B cell (primary cell): Measurements from ENCODE around the gene IRF1. TPM values are rescaled to one million over a fixed set of nuclear protein-coding genes. Genes with fewer than 3 reads are reported as not detected.

Source experiments
- ATAC-seq: fragments of 200-7000 bp; cut with Tn5 transposase; one replicate; pipeline ENCODE4 v1.10.0; 2021; ENCODE audit warnings: low read depth, mild to moderate bottlenecking, moderate number of reproducible peaks, moderate library complexity
- CTCF ChIA-PET: fragments of 350-600 bp; sonication (Branson Sonifier 250); formaldehyde crosslinking; loops from one replicate; lab custom pipeline; 2021; ENCODE audit warnings: antibody characterized with exemption, inconsistent platforms; lab: Charles Lee
- POLR2A ChIA-PET: fragments of 350-600 bp; sonication (Branson Sonifier 250); formaldehyde crosslinking; loops from one replicate; lab custom pipeline; 2021; ENCODE audit warnings: antibody characterized with exemption; lab: Charles Lee
- DNase-seq: peaks from one replicate; pipeline ENCODE4 v3.0.0; 2013
- H2AFZ ChIP-seq: 2 replicates; pipeline ENCODE4 v1.6.1; 2012; ENCODE audit warnings: mild to moderate bottlenecking, low read depth, low read length; ENCODE audit not compliant: insufficient read depth, poor library complexity, severe bottlenecking
- H3K27ac ChIP-seq, 2 donors: 1 replicate in 1 of 2; 2 replicates in 1 of 2; pipeline ENCODE4 v1.5.1; 2012 to 2013; ENCODE audit warnings: low read length in 2 of 2, mild to moderate bottlenecking in 2 of 2, moderate library complexity in 1 of 2
- H3K27me3 ChIP-seq, 4 experiments: fragments of 200-600 bp in 1 of 4; sonication (generic) in 1 of 4; replicated peaks in 1 of 4; 1 replicate in 2 of 4; 2 replicates in 2 of 4; pipeline versions ENCODE4 v1.6.1 to v1.7.0; 2013 to 2016; ENCODE audit warnings: low read length in 3 of 4, mild to moderate bottlenecking in 2 of 4, mixed read lengths in 1 of 4, moderate library complexity in 1 of 4; ENCODE audit not compliant: insufficient read depth in 4 of 4, control insufficient read depth in 3 of 4; ENCODE audit errors: control extremely low read depth in 1 of 4
- H3K36me3 ChIP-seq, 2 experiments: replicated peaks in 1 of 2; 1 replicate in 1 of 2; 2 replicates in 1 of 2; pipeline versions ENCODE4 v1.6.1 to v1.7.1; 2013; ENCODE audit warnings: low read length in 1 of 2; ENCODE audit not compliant: insufficient read depth in 2 of 2, control insufficient read depth in 1 of 2; ENCODE audit errors: control extremely low read depth in 1 of 2, extremely low read depth in 1 of 2
- H3K4me1 ChIP-seq, 2 donors: fragments of 200-600 bp in 1 of 2; sonication (generic) in 1 of 2; 1 replicate in 1 of 2; 2 replicates in 1 of 2; pipeline versions ENCODE4 v1.5.1 to v1.6.1; 2013 to 2017; ENCODE audit warnings: low read length in 2 of 2; ENCODE audit not compliant: control insufficient read depth in 2 of 2, insufficient read depth in 2 of 2
- H3K4me2 ChIP-seq: replicated peaks from 2 replicates; pipeline ENCODE3; 2012; ENCODE audit warnings: mild to moderate bottlenecking, low read depth, low read length; ENCODE audit not compliant: poor library complexity, severe bottlenecking
- H3K4me3 ChIP-seq, 5 experiments: fragments of 200-600 bp in 1 of 5; sonication (generic) in 1 of 5; 1 replicate in 3 of 5; 2 replicates in 2 of 5; pipeline versions ENCODE4 v1.5.1 to v1.7.0; 2011 to 2016; ENCODE audit warnings: low read length in 4 of 5, mild to moderate bottlenecking in 4 of 5, low read depth in 2 of 5, control low read depth in 1 of 5, moderate library complexity in 1 of 5; ENCODE audit not compliant: insufficient read depth in 1 of 5; ENCODE audit errors: control extremely low read depth in 1 of 5, extremely low read depth in 1 of 5
- H3K79me2 ChIP-seq: fragments of 200-600 bp; sonication (generic); one replicate; pipeline ENCODE4 v1.6.0; 2016; ENCODE audit warnings: low read length; ENCODE audit not compliant: control insufficient read depth, insufficient read depth
- H3K9ac ChIP-seq: fragments of 200-600 bp; sonication (generic); 2 replicates; pipeline ENCODE4 v1.6.1; 2017; ENCODE audit warnings: mild to moderate bottlenecking, low read length, moderate library complexity
- H3K9me3 ChIP-seq, 3 donors: one replicate each; pipeline versions ENCODE4 v1.6.1 to v1.7.1; 2013; ENCODE audit warnings: low read length in 2 of 3; ENCODE audit not compliant: control insufficient read depth in 2 of 3, insufficient read depth in 1 of 3; ENCODE audit errors: control extremely low read depth in 1 of 3
- H4K20me1 ChIP-seq: 2 replicates; pipeline ENCODE4 v1.6.0; 2012; ENCODE audit warnings: mild to moderate bottlenecking, low read length; ENCODE audit not compliant: insufficient read depth, control insufficient read depth, poor library complexity, severe bottlenecking
- H3K27ac Mint-ChIP-seq: one replicate; pipeline ENCODE4 v1.8.0; 2021; ENCODE audit warnings: mixed read lengths
- H3K27me3 Mint-ChIP-seq: one replicate; pipeline ENCODE4 v1.8.0; 2021; ENCODE audit warnings: mixed read lengths
- H3K4me1 Mint-ChIP-seq: one replicate; pipeline ENCODE4 v1.8.0; 2021; ENCODE audit warnings: mixed read lengths
- H3K4me3 Mint-ChIP-seq: one replicate; pipeline ENCODE4 v1.8.0; 2021; ENCODE audit warnings: mixed read lengths
- H3K9me3 Mint-ChIP-seq: one replicate; pipeline ENCODE4 v1.8.0; 2022; ENCODE audit warnings: mixed read lengths; ENCODE audit not compliant: insufficient read depth
- EZH2 ChIP-seq: IDR thresholded peaks from 2 replicates; pipeline ENCODE4 v1.6.1; 2012; ENCODE audit warnings: borderline replicate concordance, low read depth, mild to moderate bottlenecking, moderate library complexity, low read length; ENCODE audit not compliant: insufficient read depth, poor library complexity, severe bottlenecking
- WGBS: methylation state at CpG from one replicate; pipeline ENCODE4 v1.1.5; 2013; ENCODE audit warnings: missing lambda C conversion rate; ENCODE audit not compliant: insufficient coverage; 5-methylcytosine and 5-hydroxymethylcytosine counted together
- intact Hi-C: fragments of 100-400 bp; cut with micrococcal nuclease; formaldehyde crosslinking; loops from one replicate; pipeline ENCODE4 v1.10.0; 2022
- polyA plus RNA-seq: library from polyadenylated mRNA; depleted of rRNA; stranded (reverse); fragments of >200 nt; gene quantifications from 2 replicates; pipeline ENCODE4 v1.2.3, GENCODE V29; 2012
- total RNA-seq, 2 donors: library from RNA; stranded (reverse); fragments of 120-200 nt in 1 of 2; gene quantifications; 1 replicate in 1 of 2; 2 replicates in 1 of 2; pipeline versions ENCODE4 v1.2.3 to v1.2.4, GENCODE V29; 2013 to 2022
- TF ChIP-seq, protein P1 (sequence below): fragments of 200-600 bp; IDR thresholded peaks from one replicate; pipeline ENCODE4 v1.8.0; 2022; ENCODE audit warnings: antibody characterized with exemption, mild to moderate bottlenecking

IRF1 gene
- total and polyA plus RNA-seq, 2 donors (not counting 1 experiment from before 2014, with no cell fraction given): 173 to 306 TPM

- Mint-ChIP-seq H3K4me1 (peaks cover 88% of the 10 kb centered on the region), H3K27me3 (no peaks in the 10 kb centered on the region), H3K9me3 (no peaks in the 10 kb centered on the region), H3K27ac (peak overlapping the region; percentile 77), H3K4me3 (peak overlapping the region; percentile 62)
- no peak for TF ChIP-seq EZH2
- TF ChIP-seq, protein P1, sequence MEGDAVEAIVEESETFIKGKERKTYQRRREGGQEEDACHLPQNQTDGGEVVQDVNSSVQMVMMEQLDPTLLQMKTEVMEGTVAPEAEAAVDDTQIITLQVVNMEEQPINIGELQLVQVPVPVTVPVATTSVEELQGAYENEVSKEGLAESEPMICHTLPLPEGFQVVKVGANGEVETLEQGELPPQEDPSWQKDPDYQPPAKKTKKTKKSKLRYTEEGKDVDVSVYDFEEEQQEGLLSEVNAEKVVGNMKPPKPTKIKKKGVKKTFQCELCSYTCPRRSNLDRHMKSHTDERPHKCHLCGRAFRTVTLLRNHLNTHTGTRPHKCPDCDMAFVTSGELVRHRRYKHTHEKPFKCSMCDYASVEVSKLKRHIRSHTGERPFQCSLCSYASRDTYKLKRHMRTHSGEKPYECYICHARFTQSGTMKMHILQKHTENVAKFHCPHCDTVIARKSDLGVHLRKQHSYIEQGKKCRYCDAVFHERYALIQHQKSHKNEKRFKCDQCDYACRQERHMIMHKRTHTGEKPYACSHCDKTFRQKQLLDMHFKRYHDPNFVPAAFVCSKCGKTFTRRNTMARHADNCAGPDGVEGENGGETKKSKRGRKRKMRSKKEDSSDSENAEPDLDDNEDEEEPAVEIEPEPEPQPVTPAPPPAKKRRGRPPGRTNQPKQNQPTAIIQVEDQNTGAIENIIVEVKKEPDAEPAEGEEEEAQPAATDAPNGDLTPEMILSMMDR: no peak
- WGBS: no CpG with 5 or more reads among the region's 4 CpGs
- H3K27ac ChIP-seq: peak overlapping the region; percentile 70 to 72
- peak; percentile 53 for DNase-seq
- no peaks in the 10 kb centered on the region for H3K27me3 ChIP-seq
- ChIA-PET CTCF (interaction anchor here (1.0 to 12.0 kb wide), 14 partner anchors 10 to 80 kb away, joined by 3 to 128 read pairs (median 14); partner anchors contain the start of gene IRF1), POLR2A (interaction anchor here (0.8 to 5.7 kb wide), 13 partner anchors 7 to 56 kb away, joined by 3 to 51 read pairs (median 6); partner anchors contain the start of gene IRF1)
- peak; percentile 21 for ATAC-seq
- H3K9ac ChIP-seq: peak overlapping the region; percentile 28
- peaks cover 79 to 91% of the 10 kb centered on the region in 2 donors for H3K4me1 ChIP-seq
- H3K9me3 ChIP-seq: no peaks in the 10 kb centered on the region
- H2AFZ ChIP-seq: no peak overlapping the region
- peaks cover 31% of the 10 kb centered on the region for H3K79me2 ChIP-seq
- H3K4me2 ChIP-seq: peak overlapping the region; percentile 78
- peak overlapping the region in 2 of 5 experiments; percentile 31 to 53 for H3K4me3 ChIP-seq
- intact Hi-C loops: loop anchor here (2.0 kb wide), 1 partner anchor 57 kb away; no protein-coding TSS in a partner anchor
- H3K36me3 ChIP-seq: peaks cover 0 to 18% of the 10 kb centered on the region in 2 experiments
- H4K20me1 ChIP-seq: peaks cover 6% of the 10 kb centered on the region
Observed at GRCh38 chr5:132467287-132467984, 23.1 kb downstream of the IRF1 start.
